Globus pallidus (tissue), 1 donor: ENCODE measurements around the gene APMAP.

Experiments
- DNase-seq: peaks from one replicate; pipeline ENCODE4 v3.0.0-alpha.2; 2015; ENCODE audit warnings: low spot score

The APMAP gene

DNA sequence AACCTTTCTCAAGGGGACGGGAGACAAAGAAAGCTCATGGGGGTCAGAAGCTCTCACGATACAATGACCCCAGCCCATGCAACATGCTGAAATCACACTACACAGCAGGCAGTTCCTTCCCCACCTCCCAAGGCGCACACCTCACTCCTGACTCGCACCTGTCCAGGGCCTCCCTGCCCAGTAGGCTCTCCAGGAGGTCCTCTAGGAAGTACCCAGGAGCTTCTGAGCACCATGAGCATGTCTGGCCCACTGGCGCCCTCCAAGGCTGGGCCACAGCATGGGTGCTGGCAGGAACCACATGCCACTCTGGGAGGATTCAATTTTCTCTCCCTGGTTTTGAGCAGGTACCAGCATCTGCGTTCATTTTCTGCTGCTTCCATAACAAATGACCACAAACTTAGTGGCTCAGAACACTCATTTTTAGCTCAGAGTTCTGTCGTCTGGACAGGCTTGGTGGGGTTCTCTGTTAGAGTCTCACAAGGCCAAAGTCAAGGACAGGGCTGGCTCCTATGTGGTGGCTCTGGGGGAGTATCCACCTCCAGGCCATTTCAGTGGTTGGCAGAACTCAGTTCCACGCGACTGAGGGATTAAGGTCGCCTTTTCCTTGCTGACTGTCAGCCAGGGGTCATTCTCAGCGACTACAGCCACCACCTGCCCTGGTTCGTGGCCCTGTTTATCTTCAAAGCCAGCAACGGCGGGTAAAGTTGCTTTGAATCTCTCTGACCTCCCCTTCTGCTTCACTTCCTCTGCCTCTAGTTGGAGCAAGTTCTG lies 32.7 kb upstream of the APMAP start:
- DNase-seq, result no peak

DNA sequence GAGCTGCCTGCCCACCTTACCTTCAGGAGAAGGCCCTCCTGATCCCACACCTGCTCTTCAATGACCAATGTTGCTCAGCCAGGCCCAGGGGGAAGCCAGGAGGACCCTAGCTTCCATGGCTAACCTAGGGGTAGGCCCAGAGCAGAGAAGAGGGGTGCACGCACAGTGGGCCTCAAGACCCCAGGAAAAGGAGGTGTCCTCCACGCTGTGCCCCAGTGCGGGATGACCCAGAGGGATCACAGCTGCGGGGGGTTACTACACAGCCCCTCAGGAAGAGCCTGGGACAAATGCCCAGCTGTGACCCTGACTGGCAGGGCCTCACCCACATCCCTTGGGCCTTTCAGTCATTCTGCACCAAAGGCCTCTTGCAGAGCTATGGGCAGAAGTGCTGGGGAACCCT lies 31.6 kb upstream of the APMAP start:
- no peak for DNase-seq

DNA sequence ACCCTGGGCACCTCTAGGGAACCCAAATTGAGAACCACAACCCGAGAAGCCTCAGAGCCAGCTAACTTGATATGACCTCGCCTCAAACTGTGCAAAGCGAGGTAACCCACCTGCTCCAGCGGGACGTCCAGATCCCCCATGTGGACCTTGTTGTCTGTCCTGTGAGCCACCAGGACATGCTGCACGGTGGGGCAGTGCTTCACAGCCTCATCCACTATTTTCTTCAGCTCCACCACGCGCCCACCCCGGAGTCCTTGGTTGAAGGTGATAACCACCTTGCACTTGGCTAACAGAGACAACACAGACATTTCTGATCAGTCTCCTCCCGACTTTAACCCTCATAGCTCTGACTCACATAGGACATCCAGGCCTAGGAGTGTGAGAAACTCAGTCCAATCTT lies 30.8 kb upstream of the APMAP start:
- DNase-seq, result no peak

DNA sequence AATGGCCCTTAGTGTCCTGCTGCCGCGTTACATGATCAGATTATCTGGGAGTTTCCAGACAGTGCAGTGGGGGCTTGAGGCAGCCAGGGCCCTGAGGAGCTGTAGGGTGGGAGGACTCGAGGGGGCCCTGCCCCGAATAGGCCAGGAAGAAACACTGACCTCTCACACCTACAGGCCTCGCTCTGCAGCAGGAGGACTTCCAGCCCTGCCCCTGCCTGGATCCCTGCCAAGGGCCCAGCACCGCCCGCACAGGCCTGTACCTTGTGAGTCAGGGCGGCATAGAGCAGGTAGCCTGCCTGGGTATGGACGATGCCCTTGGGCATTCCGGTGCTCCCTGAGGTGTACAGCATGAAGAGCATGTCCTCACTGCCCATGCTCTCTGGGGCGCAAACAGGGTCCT lies 30.1 kb upstream of the APMAP start:
- DNase-seq, result no peak

DNA sequence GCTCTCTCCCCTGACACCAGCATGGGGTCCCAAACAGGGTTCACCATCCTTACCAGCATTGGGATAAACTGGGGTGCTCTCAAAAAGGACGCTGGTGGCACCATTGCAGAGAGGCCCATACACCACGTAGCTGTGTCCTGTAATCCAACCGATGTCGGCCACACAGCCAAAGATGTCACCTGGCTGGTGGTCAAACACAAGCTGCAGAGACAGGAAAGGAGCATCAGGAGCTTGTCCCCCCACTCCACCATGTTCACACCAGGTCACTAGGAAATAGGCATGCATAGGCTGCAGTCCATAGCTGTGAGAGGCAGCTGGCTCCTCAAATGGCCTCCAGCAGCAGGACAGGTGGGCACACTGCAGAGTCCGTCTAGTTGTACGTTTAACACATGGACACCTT lies 28.8 kb upstream of the APMAP start:
- DNase-seq, result no peak

DNA sequence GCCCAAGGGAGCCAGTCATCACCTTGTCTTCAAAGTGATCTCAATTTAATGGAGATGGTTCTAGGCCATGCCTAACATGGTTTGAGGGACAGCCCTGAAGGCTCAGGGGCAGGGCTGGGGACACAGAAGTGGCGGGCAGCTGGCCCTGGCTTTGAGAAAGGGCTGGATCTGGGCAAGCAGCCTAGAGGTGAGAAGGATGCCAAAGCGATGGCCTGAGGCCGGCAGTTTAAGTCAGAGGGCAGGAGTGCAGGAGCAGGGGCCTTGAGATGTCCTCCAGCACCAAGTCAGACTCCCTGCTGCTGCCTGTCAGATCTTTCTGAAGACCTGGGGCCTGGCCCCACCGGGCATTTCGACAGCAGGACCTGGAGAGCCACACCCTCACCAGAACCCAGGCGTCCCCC lies 28.4 kb upstream of the APMAP start:
- no peak for DNase-seq

DNA sequence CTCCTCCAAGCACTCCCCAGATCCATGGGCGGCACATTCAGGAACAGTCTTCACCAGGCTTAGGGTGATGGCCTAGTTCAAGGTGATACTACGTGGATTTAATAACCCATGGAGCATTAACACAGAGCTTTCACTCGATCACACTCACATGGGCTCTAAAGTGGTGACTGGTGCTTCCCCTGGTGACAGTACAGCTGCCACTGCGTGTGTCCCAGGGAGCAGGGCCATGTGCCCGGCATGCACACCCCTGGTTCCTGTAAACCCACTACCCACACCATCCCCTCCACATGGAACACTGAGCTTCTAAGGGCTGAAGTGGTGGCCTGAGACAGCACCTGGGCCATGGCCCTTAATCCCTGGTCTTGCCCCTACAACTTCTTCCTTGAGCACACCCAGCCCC lies 27.8 kb upstream of the APMAP start:
- DNase-seq, result no peak

DNA sequence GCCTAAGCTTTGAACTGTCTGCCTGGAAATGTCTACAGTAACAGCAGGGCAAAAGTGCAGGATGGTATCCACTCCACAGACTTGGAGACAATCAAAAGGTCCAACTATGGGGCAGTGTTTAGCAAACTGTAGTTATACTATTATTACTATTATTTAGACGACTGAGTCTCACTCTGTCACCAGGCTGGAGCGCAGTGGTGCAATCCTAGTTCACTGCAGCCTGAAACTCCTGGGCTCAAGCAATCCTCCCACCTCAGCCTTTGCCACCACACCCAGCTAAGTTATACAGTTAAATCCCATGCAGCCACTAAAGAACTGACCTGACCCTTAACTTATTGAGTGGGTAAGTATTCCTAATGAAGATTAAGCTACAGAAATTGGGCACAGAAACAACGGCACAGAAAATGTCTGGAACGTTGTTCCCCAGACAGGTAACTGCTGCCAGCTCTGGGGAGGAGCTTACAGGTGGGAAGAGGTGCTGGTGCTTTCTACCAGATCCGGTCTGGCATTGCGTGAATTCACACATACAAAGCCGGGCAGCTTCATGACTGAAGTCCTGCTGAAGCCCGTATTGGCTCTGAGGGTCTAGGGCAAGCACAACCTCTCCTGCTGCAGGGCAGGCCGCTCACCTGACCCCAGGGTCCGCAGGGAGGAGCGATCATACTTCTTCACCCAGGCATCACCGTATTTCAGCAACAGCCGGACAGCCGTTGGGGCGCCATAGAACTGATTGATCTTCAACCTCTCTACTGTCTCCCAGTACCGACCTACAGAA lies 27.0 kb upstream of the APMAP start:
- DNase-seq, result no peak

DNA sequence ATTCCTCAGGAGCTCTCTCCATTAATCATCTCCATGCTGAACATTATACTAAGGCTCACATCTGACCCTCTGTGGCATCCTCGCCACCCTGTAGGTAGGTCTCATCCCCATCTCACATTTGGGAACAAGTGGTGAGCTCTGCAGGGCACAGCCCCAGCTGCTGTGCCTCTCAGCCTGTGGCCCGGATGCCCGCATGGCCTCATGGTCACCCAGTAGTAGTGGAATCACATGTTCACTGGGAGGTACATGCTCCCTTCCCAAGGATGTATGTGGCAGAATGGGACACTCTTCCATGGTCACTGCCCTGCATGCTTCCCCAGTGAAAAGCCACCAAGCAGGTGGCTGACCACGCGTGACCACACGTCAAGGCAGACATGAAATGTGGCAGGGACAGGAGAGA lies 26.3 kb upstream of the APMAP start:
- DNase-seq, result no peak

DNA sequence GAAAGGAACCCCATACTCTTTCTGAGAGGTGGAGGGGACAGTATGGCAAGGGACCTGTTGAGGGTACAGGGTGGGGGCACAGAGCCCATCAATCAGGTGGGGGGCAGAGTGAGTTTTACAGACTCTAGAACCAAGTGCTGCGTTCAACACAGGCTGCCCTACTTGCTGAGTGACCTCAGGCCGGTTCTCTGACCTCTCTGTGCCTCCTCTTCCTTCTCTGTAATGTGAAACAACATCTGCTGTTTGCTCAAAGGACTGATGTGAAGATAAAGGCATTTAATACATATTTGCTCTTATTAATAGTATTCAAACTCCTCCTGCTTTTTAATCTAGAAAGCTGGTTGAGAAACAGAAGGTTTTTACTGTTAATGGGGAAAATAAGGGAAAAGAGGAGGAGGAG lies 25.9 kb upstream of the APMAP start:
- no peak for DNase-seq

DNA sequence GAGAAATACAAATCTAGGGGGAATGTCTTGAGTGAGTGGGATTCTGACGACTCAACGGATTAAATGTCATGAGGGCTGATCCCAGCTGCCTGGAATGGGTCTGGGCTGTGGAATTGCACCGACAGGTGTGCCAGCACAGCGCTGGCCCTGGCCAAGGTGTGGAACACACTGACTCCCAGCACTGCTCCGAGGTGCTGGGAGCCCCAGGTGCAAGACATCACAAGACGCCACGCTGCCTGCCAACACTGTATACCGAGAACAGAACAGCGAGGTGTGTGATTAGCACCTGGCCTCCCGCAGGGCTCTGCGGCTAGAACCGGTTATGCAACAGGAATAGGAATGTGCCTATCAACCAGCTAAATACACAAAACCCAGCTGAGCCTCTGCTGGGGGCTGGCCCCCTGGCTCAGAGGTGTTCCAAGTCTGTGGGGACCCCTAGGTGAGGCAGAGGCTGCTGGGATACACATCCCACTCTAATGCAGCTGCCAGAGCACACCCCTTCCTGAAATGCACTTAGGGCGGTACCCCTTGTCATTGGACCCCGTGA lies 24.8 kb upstream of the APMAP start:
- no peak for DNase-seq

DNA sequence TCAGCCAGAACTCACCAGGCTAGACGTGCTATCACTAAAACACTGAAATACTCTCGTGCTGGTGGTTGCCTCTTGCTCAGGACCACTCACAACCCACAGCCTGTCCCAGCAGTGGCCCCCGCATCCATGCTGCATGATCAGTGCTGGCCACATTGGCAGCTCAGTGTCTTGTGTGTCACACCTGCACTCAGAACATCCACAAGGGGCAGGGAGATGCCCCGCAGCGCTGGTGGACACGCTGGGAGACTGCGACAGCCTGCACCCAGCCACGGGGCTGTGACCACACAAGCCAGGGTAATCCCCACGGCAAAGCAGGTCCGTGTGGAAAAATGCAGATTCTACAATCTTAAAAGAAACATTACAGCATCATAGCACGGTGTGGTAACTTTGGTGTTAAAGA lies 23.9 kb upstream of the APMAP start:
- no peak for DNase-seq

DNA sequence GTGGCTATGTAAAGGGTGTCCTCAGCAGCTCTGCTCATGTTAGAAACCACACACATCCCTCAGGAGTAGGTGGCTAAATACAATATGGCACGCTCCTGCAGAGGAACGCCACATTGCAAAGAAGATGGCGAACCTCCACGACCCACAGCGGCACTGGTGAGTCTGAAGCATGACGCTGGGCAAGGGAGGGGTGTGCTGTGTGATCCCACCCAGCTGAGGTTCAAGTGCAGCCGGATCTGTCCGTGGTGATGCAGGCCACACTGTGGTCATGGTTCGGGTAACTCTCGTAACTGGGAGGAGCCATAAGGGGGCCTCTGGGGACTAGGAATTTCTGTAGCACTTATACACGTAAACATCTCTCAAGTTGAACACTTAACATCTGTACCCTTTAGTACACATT lies 23.4 kb upstream of the APMAP start:
- no peak for DNase-seq

DNA sequence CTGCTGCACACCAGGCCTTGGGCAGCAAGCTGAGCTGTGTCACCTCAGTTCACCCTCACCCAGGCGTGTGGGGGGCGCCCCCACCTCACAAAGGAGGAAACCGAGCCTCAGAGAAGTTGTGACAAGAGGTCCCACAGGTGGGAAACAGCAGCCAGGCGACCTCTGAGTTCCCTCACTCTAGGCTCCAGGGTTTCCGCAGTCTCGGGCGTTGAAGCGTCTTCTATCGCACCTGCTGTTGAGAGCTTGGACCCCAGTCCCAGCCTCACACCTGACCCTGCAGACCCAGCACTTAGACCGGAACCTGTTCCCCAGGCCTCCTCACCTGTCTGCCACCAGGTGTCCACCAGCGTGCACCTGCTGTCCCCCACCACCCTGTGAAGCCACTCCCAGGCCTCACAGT lies 22.3 kb upstream of the APMAP start:
- no peak for DNase-seq

DNA sequence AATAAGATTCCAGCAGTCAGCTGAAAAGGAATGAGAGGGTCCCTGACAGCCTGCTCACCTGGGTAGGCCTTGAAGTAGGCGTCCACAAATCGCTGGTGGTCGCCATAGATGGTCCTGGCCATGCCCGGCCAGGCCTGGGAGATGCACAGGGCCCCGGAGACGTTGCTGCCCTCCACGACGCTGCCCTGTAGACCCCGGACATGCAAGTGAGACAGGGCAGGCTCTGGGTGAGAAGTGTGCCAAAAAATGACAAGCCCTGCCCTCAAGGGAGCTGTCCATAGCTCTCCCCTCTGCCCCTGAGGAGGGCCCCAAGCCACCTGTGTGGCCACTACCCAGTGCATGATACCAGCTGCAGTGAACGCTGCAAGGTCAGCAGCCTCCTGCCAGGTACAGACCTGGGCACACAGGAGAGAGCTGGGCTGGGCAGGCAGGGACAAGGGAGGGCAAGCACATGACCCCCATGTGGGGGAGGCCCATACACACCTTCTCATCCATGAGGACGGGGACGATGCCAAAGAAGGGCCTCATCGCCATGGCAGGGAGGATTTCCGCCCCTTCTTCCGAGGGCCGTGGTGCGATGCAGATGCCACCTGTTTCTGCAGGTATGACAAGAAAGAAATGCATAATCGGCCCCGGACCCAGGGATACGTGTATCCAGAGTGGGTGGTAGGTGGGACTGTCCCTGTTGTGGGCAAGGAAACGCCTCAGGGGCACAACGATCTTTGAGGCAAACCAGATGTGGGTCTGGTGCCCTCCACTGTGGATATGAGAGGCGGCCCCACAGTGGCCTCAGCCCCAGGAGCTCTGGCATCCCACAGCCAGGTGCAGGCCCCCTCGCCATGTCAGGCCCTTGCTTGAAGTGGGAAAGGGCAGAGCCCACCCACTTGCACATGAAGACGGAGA lies 21.2 kb upstream of the APMAP start:
- DNase-seq, result no peak

DNA sequence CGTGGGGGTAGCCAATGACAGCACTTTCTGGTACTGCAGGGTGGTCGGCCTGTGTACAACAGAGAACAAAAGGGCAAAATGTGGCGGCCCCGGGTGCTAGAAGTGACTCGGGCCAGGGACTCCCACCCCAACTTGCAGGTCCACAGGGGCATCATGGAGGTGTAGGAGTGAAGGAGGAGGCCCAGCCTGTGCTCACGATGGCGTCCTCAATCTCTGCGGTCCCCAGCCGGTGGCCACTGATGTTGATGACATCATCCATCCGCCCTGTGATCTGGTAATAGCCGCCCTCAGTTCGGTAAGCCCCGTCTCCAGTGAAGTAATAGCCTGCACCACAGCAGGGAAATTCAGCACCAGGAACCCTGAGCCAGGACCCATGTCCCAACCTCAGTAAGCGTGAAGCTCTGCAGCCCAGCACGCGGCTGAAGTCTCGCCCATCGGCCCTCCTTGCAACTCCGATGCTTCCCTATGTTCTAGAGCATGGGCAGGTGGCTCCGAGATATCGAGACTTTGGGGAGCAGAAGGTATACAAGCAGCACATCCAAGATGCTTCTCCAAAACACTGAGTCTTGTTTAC lies 20.2 kb upstream of the APMAP start:
- DNase-seq, result no peak

DNA sequence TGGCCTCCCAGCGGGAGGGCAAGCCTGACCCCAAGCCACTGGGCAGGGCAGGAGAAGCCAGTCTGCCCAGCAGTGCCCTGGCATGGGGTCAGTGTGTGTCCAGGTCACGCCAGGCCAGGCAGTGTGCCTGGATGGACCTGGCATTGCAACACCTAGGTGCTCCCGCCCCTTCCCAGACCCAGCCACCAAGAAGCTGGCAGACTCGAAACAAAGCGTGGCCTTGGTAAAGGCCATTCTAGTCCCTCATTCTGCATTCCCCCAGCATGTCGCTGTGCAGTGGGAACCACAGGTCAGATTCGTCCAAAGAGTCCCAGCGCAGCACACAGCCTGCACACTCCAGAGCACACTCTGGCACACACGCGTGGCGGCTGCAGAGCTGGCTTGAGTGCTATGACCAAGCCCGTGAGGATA lies 19.3 kb upstream of the APMAP start:
- DNase-seq, result no peak

DNA sequence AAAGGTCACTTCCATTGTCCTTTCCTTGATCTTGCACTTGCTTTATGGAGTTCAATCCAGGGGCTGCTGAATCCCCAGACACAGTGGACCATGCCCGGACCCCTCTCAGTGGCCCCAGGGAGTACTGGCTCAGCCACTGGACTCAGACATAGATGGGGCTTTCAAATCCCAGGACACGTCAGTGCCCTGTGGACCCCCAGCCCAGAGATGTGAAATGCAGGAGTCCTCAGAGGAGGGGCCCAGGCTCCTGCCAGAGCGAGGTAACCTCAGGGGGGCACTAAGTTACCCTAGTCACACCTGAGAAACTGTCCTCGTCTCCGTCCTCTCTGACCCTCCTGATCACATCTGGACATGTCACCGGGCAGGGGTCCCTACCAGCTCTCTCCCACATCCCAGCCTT lies 18.7 kb upstream of the APMAP start:
- no peak for DNase-seq

DNA sequence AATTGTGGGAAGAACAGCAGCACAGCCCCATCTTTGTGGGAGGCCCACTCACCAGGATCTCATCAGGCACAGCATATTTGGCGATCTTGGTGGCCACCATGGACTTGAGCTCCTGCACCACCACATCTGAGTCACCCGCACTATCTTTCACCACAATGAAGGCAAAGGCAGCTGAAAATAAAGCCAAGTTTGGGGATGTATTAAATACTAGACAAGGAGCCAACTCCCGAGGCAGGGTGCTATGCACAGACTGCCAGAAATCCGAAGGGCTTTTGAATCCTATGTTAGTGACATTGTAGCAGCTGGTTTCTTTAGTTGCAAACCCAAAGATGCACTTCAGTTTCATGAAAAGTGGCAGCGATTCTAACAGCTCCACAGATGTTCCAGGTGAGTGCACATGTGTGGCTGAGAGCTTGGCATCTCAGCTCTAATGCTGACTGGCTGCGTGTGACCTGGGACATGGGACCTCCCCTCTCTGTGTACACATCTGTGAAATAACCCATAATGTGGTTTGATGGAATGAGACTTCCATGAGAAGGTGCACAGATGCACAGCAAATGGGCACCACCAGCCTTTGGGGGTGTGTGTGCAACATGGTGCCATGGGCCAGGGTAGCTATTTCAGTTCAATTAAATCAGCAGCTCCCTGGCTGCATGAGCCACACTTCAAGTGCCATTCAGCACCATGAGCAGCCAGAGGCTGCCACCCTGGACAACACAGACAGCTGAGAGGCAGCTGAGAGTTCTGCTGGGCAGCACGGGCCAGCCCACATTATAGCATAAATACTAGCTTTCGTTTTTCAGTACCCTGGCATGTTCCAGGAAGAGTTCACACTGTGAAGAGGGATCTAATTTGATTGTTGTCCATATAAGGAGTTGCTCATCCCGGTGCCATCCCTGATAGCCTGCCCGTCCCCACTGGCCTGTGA lies 16.9 kb upstream of the APMAP start:
- no peak for DNase-seq

DNA sequence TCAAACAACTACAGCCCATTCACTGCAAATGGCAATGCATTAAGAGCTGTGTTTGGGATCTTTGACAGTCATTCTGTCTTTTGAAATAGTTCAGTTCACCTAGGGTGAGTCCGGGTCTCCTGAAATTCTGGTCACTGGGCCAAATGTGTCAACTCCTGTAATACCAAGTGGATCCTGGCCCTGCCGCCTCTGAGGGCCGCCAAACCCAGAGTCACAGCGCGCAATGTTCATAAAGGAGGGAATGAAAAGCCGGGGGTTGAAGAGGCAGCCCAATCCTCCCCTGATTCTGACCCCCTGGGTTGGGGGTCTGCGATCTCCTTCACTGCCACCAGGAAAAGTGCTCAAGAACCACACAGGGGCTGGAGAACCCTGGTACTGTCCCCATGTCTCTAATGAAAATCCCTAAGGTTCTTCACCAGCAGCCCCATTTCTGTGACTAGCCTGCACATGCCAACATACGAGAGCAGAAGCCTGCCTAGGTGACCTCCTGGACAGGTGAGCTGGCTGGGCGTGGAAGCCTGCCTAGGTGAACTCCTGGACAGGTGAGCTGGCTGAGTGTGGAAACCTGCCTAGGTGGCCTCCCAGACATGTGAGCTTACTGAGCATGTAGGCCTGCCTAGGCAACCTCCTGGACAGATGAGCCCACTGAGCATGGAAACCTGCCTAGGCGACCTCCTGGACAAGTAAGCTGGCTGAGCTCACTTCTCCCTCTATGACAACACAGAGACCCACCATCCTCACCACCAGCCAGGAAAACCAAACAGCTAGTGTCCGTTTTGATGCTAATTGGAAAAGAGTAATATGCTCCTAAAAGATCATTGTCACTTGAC lies 16.1 kb upstream of the APMAP start:
- no peak for DNase-seq
